A673 (cell line): ENCODE results near the gene ARMH1.

Experiments used
- CTCF ChIP-seq: fragments of 300-800, 200-600 bp; sonication (generic); conservative IDR thresholded peaks from 2 replicates; pipeline ENCODE4 v1.5.1; 2017; ENCODE audit warnings: low read depth, mild to moderate bottlenecking, antibody characterized with exemption, low read length, moderate library complexity, mixed read lengths
- EZH2 ChIP-seq: fragments of 200-600 bp; sonication (generic); IDR thresholded peaks from 2 replicates; pipeline ENCODE4 v1.6.1; 2017; ENCODE audit warnings: borderline replicate concordance, low read depth, mild to moderate bottlenecking, mixed read lengths, antibody characterized with exemption, low read length; ENCODE audit not compliant: poor library complexity, severe bottlenecking

- no peak for TF ChIP-seq CTCF
- TF ChIP-seq EZH2 = no peak
These were observed 42.6 kb upstream of the ARMH1 start for GRCh38 chr1:44631647-44632539.
